Endothelial cell of umbilical vein (primary cell): Measurements from ENCODE around the gene PRKG1. TPM values are rescaled to one million over a fixed set of nuclear protein-coding genes. Genes with fewer than 3 reads are reported as not detected.
"Not testable (repeated sequence)": the region's sequence is repeated elsewhere in the genome, so short reads cannot be mapped to it uniquely, and the experiment has no call there.

Experiments
- BruUV-seq: library from RNA; stranded (reverse); fragments of 400-500 nt; replicated peaks from 2 replicates; lab custom pipeline; 2021; lab: Mats Ljungman, UMichigan
- CTCF ChIA-PET: fragments of 300-600, 350-600 bp; sonication (Branson Sonifier 250); formaldehyde crosslinking; loops from one replicate; lab custom pipeline; 2021; ENCODE audit warnings: antibody characterized with exemption, inconsistent platforms; lab: Charles Lee
- POLR2A ChIA-PET: fragments of 300-600, 350-600 bp; sonication (Branson Sonifier 250); formaldehyde crosslinking; loops from one replicate; lab custom pipeline; 2021; ENCODE audit warnings: antibody characterized with exemption, inconsistent platforms; lab: Charles Lee
- DNase-seq: peaks from one replicate; pipeline ENCODE4 v3.0.0-alpha.2; 2011; ENCODE audit warnings: low read depth, low spot score
- FAIRE-seq: peaks from 2 replicates; lab custom pipeline; 2011; peaks lifted over from hg19 to GRCh38; lab: Jason Lieb, UNC
- H2AFZ ChIP-seq: 2 replicates; pipeline ENCODE4 v1.6.0; 2012; ENCODE audit warnings: low read depth, low read length, control low read depth, inconsistent platforms
- H3K27ac ChIP-seq: 2 replicates; pipeline ENCODE4 v1.5.1; 2011; ENCODE audit warnings: low read depth, mild to moderate bottlenecking, control low read depth, low read length, moderate library complexity; ENCODE audit not compliant: insufficient read depth
- H3K27me3 ChIP-seq, 2 experiments: 2 replicates each; pipeline versions ENCODE4 v1.6.0 to v1.6.1; 2011; ENCODE audit warnings: low read length in 2 of 2, mixed read lengths in 1 of 2; ENCODE audit not compliant: control insufficient read depth in 2 of 2, insufficient read depth in 2 of 2
- H3K36me3 ChIP-seq, 2 experiments: 2 replicates in 1 of 2; 3 replicates in 1 of 2; pipeline ENCODE4 v1.5.1; 2011; ENCODE audit warnings: low read length in 2 of 2, mild to moderate bottlenecking in 1 of 2, moderate library complexity in 1 of 2; ENCODE audit not compliant: control insufficient read depth in 2 of 2, insufficient read depth in 2 of 2; ENCODE audit errors: extremely low read depth in 1 of 2
- H3K4me1 ChIP-seq: 3 replicates; pipeline ENCODE4 v1.5.1; 2011; ENCODE audit warnings: mild to moderate bottlenecking, low read length; ENCODE audit not compliant: control insufficient read depth, insufficient read depth; ENCODE audit errors: extremely low read depth
- H3K4me2 ChIP-seq: 2 replicates; pipeline ENCODE4 v1.6.1; 2011; ENCODE audit warnings: low read length, control low read depth, mixed read lengths; ENCODE audit not compliant: insufficient read depth
- H3K4me3 ChIP-seq, 3 experiments: fragments of 200-600 bp in 1 of 3; sonication (generic), shearing (Covaris generic) in 1 of 3; replicated peaks in 1 of 3; 2 replicates each; pipeline ENCODE4 v1.5.1; 2011 to 2016; ENCODE audit warnings: control low read depth in 3 of 3, low read length in 3 of 3, mild to moderate bottlenecking in 2 of 3, inconsistent platforms in 1 of 3, low read depth in 1 of 3, moderate library complexity in 1 of 3; ENCODE audit not compliant: insufficient read depth in 1 of 3
- H3K79me2 ChIP-seq: 2 replicates; pipeline ENCODE4 v1.6.0; 2012; ENCODE audit warnings: low read length, inconsistent platforms; ENCODE audit not compliant: control insufficient read depth, insufficient read depth
- H3K9ac ChIP-seq: replicated peaks from 2 replicates; pipeline ENCODE3; 2011; ENCODE audit warnings: low read length, control low read depth; ENCODE audit not compliant: insufficient read depth; ENCODE audit errors: extremely low read depth
- H3K9me1 ChIP-seq: replicated peaks from 3 replicates; pipeline ENCODE4 v1.6.0; 2011; ENCODE audit warnings: mild to moderate bottlenecking, low read length; ENCODE audit not compliant: control insufficient read depth, insufficient read depth; ENCODE audit errors: extremely low read depth
- H3K9me3 ChIP-seq: replicated peaks from 2 replicates; pipeline ENCODE4 v1.5.1; 2012; ENCODE audit warnings: low read length, inconsistent platforms; ENCODE audit not compliant: control insufficient read depth, insufficient read depth
- H4K20me1 ChIP-seq: replicated peaks from 2 replicates; pipeline ENCODE3; 2011; ENCODE audit warnings: mild to moderate bottlenecking, low read length; ENCODE audit not compliant: control insufficient read depth, insufficient read depth; ENCODE audit errors: extremely low read depth
- EZH2 ChIP-seq: IDR thresholded peaks from 2 replicates; pipeline ENCODE4 v1.6.1; 2012; ENCODE audit warnings: borderline replicate concordance, low read depth, mild to moderate bottlenecking, moderate library complexity, low read length, inconsistent platforms; ENCODE audit not compliant: severe bottlenecking
- FOS ChIP-seq: IDR thresholded peaks from 2 replicates; pipeline ENCODE4 v1.6.1; 2011; ENCODE audit warnings: mild to moderate bottlenecking, low read length, moderate library complexity, borderline replicate concordance; ENCODE audit not compliant: insufficient read depth
- JUN ChIP-seq: IDR thresholded peaks from 2 replicates; pipeline ENCODE4 v1.6.1; 2011; ENCODE audit warnings: borderline replicate concordance, low read depth; ENCODE audit not compliant: insufficient read length, insufficient read depth
- MYC ChIP-seq: IDR thresholded peaks from one replicate; pipeline ENCODE4 v1.6.1; 2011; ENCODE audit warnings: mild to moderate bottlenecking, low read depth, low read length
- POLR2A ChIP-seq: IDR thresholded peaks from 2 replicates; pipeline ENCODE4 v1.6.1; 2012; ENCODE audit warnings: low read depth, mild to moderate bottlenecking, control low read depth, low read length
- POLR2AphosphoS5 ChIP-seq: IDR thresholded peaks from 2 replicates; pipeline ENCODE4 v1.6.1; 2012; ENCODE audit warnings: low read depth, mild to moderate bottlenecking, control low read depth, low read length, moderate library complexity; ENCODE audit not compliant: insufficient read depth
- dilution Hi-C: fragments of 300-500 bp; cut with MboI; formaldehyde crosslinking; loops from one replicate; pipeline ENCODE4 v1.15.0; 2019; ENCODE audit warnings: low sequenced_read_pairs; ENCODE audit not compliant: extremely low pct_ligation_motif_present
- intact Hi-C: fragments of 100-400 bp; cut with micrococcal nuclease; formaldehyde crosslinking; loops from one replicate; pipeline ENCODE4 v1.10.0; 2022
- polyA plus RNA-seq, 4 experiments: library from polyadenylated mRNA; depleted of rRNA in 3 of 4; stranded (reverse) in 3 of 4; unstranded in 1 of 4; fragments of >200 nt; gene quantifications; 2 replicates each; pipeline versions ENCODE4 v1.2.1 to v1.2.3, GENCODE V29; 2011 to 2012; ENCODE audit warnings: missing spikeins in 1 of 4
- total RNA-seq: library from RNA; stranded (reverse); gene quantifications from 2 replicates; pipeline ENCODE4 v1.2.3, GENCODE V29; 2021
- TF ChIP-seq, protein P1 (sequence below): IDR thresholded peaks from 2 replicates; pipeline ENCODE4 v1.6.1; 2011; ENCODE audit not compliant: insufficient read depth, insufficient read length
- TF ChIP-seq, protein P2 (sequence below), 2 donors: IDR thresholded peaks; 1 replicate in 1 of 2; 2 replicates in 1 of 2; pipeline ENCODE4 v1.5.1; 2011; ENCODE audit warnings: low read length in 2 of 2, mild to moderate bottlenecking in 2 of 2, moderate library complexity in 2 of 2, control low read depth in 1 of 2, inconsistent platforms in 1 of 2, low read depth in 1 of 2; ENCODE audit not compliant: insufficient read depth in 1 of 2; ENCODE audit errors: extremely low read depth in 1 of 2

PRKG1 gene
- total and polyA plus RNA-seq, 2 donors (not counting 3 experiments of a cell fraction or from before 2014, with no cell fraction given) = 0.01 to 0.18 TPM

DNA sequence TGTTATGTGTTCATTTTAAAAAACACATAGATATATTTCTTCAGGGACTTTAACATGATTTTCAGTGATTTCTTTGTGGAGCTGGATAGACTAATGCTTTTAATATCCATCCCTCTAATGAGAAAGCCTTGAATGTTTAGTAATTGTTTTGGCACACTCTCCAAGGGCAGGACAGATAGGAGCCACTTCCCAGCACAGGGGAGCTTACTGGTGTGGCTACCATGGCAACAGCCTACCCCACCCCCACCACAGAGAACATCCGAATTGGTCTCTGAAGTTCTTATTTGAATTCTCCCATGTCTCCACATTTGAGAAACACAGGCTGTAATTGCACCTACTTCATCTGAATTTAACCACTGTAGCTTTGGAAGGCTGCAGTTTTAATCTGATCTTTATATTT lies 87.7 kb downstream of the PRKG1 start:
- Histone ChIP-seq H3K9ac (no peak overlapping the region), H3K9me1 (no peaks in the 10 kb centered on the region), H3K79me2 (no peaks in the 10 kb centered on the region), H3K27me3 (no peaks in the 10 kb centered on the region), H2AFZ (no peak overlapping the region), H3K4me1 (no peaks in the 10 kb centered on the region), H3K27ac (no peak overlapping the region), H4K20me1 (no peaks in the 10 kb centered on the region), H3K4me3 (no peak overlapping the region), H3K4me2 (no peak overlapping the region), H3K9me3 (no peaks in the 10 kb centered on the region), H3K36me3 (no peaks in the 10 kb centered on the region)
- ChIA-PET CTCF (interaction anchor here (0.7 kb wide), 1 partner anchor 48 kb away, joined by 3 read pairs; no protein-coding TSS in a partner anchor), POLR2A (no interaction called here)
- DNase-seq = no peak
- dilution Hi-C loops = no loop called here
- FAIRE-seq = no peak
- TF ChIP-seq POLR2AphosphoS5 = no peak
- TF ChIP-seq JUN = no peak
- TF ChIP-seq POLR2A = no peak
- no peak for TF ChIP-seq MYC
- TF ChIP-seq, protein P1, sequence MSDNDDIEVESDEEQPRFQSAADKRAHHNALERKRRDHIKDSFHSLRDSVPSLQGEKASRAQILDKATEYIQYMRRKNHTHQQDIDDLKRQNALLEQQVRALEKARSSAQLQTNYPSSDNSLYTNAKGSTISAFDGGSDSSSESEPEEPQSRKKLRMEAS = no peak
- no peak for TF ChIP-seq FOS
- TF ChIP-seq EZH2 = no peak
- TF ChIP-seq, protein P2, sequence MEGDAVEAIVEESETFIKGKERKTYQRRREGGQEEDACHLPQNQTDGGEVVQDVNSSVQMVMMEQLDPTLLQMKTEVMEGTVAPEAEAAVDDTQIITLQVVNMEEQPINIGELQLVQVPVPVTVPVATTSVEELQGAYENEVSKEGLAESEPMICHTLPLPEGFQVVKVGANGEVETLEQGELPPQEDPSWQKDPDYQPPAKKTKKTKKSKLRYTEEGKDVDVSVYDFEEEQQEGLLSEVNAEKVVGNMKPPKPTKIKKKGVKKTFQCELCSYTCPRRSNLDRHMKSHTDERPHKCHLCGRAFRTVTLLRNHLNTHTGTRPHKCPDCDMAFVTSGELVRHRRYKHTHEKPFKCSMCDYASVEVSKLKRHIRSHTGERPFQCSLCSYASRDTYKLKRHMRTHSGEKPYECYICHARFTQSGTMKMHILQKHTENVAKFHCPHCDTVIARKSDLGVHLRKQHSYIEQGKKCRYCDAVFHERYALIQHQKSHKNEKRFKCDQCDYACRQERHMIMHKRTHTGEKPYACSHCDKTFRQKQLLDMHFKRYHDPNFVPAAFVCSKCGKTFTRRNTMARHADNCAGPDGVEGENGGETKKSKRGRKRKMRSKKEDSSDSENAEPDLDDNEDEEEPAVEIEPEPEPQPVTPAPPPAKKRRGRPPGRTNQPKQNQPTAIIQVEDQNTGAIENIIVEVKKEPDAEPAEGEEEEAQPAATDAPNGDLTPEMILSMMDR (IDR thresholded peaks at IDR 0.05; ENCODE audit: extremely low read depth in 1 of 2, insufficient read depth in 1 of 2, low read depth in 1 of 2, low read length in 2 of 2) = no peak
- intact Hi-C loops = no loop called here
- BruUV-seq = no TSS peak

DNA sequence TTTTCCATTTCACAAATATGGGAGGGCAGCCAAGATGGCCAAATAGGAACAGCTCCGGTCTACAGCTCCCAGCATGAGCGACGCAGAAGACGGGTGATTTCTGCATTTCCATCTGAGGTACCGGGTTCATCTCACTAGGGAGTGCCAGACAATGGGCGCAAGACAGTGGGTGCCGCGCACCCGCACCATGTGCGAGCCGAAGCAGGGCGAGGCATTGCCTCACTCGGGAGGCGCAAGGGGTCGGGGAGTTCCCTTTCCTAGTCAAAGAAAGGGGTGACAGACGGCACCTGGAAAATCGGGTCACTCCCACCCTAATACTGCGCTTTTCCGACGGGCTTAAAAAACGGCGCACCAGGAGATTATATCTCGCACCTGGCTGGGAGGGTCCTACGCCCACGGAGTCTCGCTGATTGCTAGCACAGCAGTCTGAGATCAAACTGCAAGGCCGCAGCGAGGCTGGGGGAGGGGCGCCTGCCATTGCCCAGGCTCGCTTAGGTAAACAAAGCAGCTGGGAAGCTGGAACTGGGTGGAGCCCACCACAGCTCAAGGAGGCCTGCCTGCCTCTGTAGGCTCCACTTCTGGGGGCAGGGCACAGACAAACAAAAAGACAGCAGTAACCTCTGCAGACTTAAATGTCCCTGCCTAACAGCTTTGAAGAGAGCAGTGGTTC lies 89.2 kb downstream of the PRKG1 start:
- H3K79me2 ChIP-seq, FAIRE-seq, BruUV-seq, dilution Hi-C loops, POLR2A ChIA-PET, CTCF ChIA-PET, H3K4me2 ChIP-seq, H3K27ac ChIP-seq, H3K9ac ChIP-seq, H3K9me3 ChIP-seq, intact Hi-C loops, H3K36me3 ChIP-seq, DNase-seq, H4K20me1 ChIP-seq, H3K4me1 ChIP-seq, H3K4me3 ChIP-seq, H3K9me1 ChIP-seq, H2AFZ ChIP-seq, H3K27me3 ChIP-seq: not testable (repeated sequence)
